ENCODE measurements around the gene LPP. TPM values are rescaled to one million over a fixed set of nuclear protein-coding genes. Genes with fewer than 3 reads are reported as not detected.

The LPP gene
- total and polyA plus RNA-seq, 2 of the 13 experiments (the other 11 are each of a cell fraction or from before 2014, with no cell fraction given), result 19.2 to 29.9 TPM

DNA sequence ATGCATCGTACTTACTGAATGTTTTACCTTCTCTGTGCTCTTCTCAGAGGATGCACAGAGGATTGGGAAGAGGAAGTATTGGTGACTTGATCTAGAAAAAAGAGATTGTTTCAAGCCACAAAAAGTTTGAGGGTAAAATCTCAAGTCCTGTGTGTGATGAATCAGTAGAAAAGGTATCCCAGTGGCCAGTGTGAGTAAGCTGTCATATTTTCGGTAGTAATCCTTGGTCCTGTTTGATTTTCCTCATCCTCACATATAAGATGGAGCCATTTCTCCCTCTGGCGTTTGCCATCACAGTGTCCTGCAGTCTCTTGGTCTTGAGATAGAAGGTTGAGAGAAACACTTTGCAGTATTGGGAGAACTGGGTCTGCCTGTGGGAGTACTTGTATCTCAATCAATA lies 166.8 kb downstream of the LPP start (continued):
- TF ChIP-seq, protein P1, sequence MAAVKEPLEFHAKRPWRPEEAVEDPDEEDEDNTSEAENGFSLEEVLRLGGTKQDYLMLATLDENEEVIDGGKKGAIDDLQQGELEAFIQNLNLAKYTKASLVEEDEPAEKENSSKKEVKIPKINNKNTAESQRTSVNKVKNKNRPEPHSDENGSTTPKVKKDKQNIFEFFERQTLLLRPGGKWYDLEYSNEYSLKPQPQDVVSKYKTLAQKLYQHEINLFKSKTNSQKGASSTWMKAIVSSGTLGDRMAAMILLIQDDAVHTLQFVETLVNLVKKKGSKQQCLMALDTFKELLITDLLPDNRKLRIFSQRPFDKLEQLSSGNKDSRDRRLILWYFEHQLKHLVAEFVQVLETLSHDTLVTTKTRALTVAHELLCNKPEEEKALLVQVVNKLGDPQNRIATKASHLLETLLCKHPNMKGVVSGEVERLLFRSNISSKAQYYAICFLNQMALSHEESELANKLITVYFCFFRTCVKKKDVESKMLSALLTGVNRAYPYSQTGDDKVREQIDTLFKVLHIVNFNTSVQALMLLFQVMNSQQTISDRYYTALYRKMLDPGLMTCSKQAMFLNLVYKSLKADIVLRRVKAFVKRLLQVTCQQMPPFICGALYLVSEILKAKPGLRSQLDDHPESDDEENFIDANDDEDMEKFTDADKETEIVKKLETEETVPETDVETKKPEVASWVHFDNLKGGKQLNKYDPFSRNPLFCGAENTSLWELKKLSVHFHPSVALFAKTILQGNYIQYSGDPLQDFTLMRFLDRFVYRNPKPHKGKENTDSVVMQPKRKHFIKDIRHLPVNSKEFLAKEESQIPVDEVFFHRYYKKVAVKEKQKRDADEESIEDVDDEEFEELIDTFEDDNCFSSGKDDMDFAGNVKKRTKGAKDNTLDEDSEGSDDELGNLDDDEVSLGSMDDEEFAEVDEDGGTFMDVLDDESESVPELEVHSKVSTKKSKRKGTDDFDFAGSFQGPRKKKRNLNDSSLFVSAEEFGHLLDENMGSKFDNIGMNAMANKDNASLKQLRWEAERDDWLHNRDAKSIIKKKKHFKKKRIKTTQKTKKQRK (IDR thresholded peaks at IDR 0.05; ENCODE audit: low read length), result no peak
- TF ChIP-seq ZBTB21 (CRISPR knock-in tag; IDR thresholded peaks at IDR 0.05), result no peak
- no peak for TF ChIP-seq ZNF383 (CRISPR knock-in tag; IDR thresholded peaks at IDR 0.05; ENCODE audit: borderline replicate concordance)
- TF ChIP-seq ZBTB3 (CRISPR knock-in tag; IDR thresholded peaks at IDR 0.05; ENCODE audit: borderline replicate concordance, low read depth), result no peak
- TF ChIP-seq, protein P2, sequence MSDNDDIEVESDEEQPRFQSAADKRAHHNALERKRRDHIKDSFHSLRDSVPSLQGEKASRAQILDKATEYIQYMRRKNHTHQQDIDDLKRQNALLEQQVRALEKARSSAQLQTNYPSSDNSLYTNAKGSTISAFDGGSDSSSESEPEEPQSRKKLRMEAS (IDR thresholded peaks at IDR 0.05), result no peak

GRCh38 chr3:188321258-188321657 lies 167.3 kb downstream of the LPP start:
- ChIA-PET POLR2A (no interaction called here), CTCF (ENCODE audit: low intra/inter-chr PET ratio, low total read pairs) (no interaction called here)
- no peaks in the 10 kb centered on the region for H4K20me1 ChIP-seq (ENCODE audit: insufficient read depth, low read length)
- no peak overlapping the region for H3K4me3 ChIP-seq (replicated peaks in 1 of 3; ENCODE audit: insufficient read depth in 1 of 3, low read depth in 2 of 3, low read length in 3 of 3)
- no peak overlapping the region for H3K4me2 ChIP-seq (ENCODE audit: low read depth, low read length)
- no peak for ATAC-seq
- FAIRE-seq, result no peak
- DNase-seq (ENCODE audit: low spot score), result no peak
- no peaks in the 10 kb centered on the region for H3K27me3 ChIP-seq (ENCODE audit: control insufficient read depth in 1 of 2, insufficient read depth in 2 of 2, low read length in 2 of 2)
- H2AFZ ChIP-seq (ENCODE audit: low read length), result no peak overlapping the region
- no TSS peak for BruUV-seq (replicated peaks)
- in situ Hi-C loops (cut with HindIII; ENCODE audit: extremely low pct_ligation_motif_present, low pct_unique_long_range_greater_than_20kb), result no loop called here
- H3K9me3 ChIP-seq (ENCODE audit: low read length), result no peaks in the 10 kb centered on the region
- 0 out of 5 replicates have a peak, but pooled peaks cover 0 to 6% of the 10 kb centered on the region in 2 experiments for H3K36me3 ChIP-seq (replicated peaks in 1 of 2; ENCODE audit: control insufficient read depth in 1 of 2, insufficient read depth in 2 of 2, low read length in 2 of 2)
- no peak overlapping the region for H3K27ac ChIP-seq (ENCODE audit: extremely low read length, insufficient read depth, low read length)
- peaks cover 29% of the 10 kb centered on the region for H3K4me1 ChIP-seq (ENCODE audit: insufficient read depth, low read length)
- H3K9ac ChIP-seq (ENCODE audit: insufficient read depth, low read depth, low read length), result no peak overlapping the region
- peaks cover 26% of the 10 kb centered on the region for H3K79me2 ChIP-seq (ENCODE audit: insufficient read depth, low read length)
- intact Hi-C loops (cut with micrococcal nuclease; ENCODE audit: unreplicated experiment), result no loop called here
- TF ChIP-seq, protein P3, sequence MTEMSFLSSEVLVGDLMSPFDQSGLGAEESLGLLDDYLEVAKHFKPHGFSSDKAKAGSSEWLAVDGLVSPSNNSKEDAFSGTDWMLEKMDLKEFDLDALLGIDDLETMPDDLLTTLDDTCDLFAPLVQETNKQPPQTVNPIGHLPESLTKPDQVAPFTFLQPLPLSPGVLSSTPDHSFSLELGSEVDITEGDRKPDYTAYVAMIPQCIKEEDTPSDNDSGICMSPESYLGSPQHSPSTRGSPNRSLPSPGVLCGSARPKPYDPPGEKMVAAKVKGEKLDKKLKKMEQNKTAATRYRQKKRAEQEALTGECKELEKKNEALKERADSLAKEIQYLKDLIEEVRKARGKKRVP (CRISPR knock-in tag; IDR thresholded peaks at IDR 0.05), result no peak
- TF ChIP-seq ZNF24 (IDR thresholded peaks at IDR 0.05), result no peak
- no peak for TF ChIP-seq MIER3 (CRISPR knock-in tag; IDR thresholded peaks at IDR 0.05; ENCODE audit: borderline replicate concordance)
- TF ChIP-seq SMARCC2 (IDR thresholded peaks at IDR 0.05), result no peak
- TF ChIP-seq, protein P4, sequence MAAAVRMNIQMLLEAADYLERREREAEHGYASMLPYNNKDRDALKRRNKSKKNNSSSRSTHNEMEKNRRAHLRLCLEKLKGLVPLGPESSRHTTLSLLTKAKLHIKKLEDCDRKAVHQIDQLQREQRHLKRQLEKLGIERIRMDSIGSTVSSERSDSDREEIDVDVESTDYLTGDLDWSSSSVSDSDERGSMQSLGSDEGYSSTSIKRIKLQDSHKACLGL (CRISPR knock-in tag; IDR thresholded peaks at IDR 0.05), result no peak
- TF ChIP-seq ZXDC (CRISPR knock-in tag; IDR thresholded peaks at IDR 0.05), result no peak
- no peak for TF ChIP-seq ZFP36L2 (CRISPR knock-in tag; IDR thresholded peaks at IDR 0.05)
